IPS DF 19.7 (cell line): ENCODE data around the gene NIPBL.
"Not testable (repeated sequence)": the region's sequence is repeated elsewhere in the genome, so short reads cannot be mapped to it uniquely, and the experiment has no call there.

ENCODE experiments used
- DNase-seq: peaks from one replicate; pipeline ENCODE4 v3.0.0-alpha.2; 2013; ENCODE audit warnings: low read depth, low spot score

The NIPBL gene

DNA sequence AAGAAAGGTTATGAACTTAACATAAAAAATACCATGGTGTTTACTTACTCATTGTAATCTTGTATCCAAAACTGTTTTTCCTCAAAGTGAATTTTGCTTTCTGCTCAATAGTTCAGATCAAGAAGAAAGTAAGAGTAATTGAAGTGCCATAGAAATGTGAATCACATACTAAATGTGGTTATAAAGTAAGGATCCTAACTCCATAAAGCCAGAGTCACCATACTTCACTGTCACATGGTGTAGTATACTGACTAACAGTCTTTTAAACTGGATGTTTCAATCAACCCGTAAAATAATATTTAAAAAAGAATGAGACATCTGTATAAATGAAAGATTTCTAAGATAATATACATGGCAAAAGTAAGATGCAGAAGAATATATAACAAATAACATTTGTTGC lies 72.1 kb downstream of the NIPBL start:
- DNase-seq, result no peak

GRCh38 chr5:36949593-36949992 lies 73.0 kb downstream of the NIPBL start:
- DNase-seq, result no peak

DNA sequence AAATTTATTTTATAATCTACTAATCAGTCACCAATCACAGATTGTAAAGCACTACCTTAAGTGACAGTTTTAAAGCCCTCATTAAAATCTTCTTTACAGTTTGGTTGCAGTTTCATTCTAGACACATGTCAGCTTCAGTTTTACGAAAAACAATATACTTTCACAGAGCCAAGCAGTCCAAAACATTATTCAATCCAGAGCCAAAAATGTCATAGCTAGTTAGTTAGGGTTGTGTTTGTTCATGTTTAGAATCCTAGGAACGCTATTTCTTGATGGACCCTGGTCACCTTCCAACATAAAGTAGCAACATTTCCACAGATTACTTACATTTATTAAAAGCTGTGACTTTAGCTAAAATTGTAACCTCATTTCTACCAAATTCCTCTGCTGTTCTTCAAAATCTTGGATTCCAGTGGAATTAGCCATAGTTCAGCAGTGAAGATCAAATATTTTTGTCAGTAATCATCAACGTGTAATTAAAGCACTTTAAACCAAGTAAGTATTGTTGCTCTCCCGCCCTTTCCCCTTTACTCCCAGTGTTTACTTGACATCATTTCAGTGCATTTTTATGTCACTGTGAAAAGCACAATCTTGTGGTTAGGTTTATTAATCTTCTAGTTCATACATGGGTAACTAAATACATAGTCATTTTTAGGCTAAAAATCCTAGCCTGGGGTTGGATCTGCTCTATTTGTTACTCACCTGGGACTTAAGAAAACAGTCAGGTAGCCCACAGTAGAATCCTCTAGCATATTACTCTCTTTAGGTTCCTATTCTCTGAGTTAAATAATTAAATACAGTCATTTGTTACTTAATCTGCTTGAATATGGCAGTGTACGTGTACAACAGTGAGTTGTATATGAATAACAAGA lies 74.3 kb downstream of the NIPBL start:
- no peak for DNase-seq

GRCh38 chr5:36953043-36953442 lies 76.5 kb downstream of the NIPBL start:
- DNase-seq, result no peak

DNA sequence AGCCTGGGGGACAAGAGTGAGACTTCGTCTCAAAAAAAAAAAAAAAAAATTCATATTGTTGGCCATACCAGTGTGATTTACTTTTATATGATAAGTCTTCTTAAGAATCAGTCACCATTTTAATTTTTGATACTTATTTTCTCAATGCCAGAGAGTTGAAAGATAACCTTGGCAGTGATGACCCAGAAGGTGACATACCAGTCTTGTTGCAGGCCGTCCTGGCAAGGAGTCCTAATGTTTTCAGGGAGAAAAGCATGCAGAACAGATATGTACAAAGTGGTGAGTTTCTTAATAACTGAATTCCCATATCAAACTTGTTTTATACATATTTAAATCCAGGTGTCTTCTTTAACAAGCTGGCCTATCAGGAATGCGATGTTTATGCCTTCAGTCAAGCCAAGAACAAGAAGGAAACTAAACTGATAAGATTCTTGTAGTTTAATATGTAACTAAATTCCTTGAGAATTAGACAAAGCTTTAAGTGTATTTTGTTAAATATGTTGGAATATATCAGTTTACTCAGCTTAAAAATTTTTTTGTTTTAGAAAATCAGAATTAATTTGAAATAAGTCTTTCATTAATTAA lies 81.5 kb downstream of the NIPBL start:
- no peak for DNase-seq

GRCh38 chr5:36958612-36959011 lies 82.0 kb downstream of the NIPBL start:
- no peak for DNase-seq

GRCh38 chr5:36965179-36965578 lies 88.6 kb downstream of the NIPBL start:
- DNase-seq, result no peak

DNA sequence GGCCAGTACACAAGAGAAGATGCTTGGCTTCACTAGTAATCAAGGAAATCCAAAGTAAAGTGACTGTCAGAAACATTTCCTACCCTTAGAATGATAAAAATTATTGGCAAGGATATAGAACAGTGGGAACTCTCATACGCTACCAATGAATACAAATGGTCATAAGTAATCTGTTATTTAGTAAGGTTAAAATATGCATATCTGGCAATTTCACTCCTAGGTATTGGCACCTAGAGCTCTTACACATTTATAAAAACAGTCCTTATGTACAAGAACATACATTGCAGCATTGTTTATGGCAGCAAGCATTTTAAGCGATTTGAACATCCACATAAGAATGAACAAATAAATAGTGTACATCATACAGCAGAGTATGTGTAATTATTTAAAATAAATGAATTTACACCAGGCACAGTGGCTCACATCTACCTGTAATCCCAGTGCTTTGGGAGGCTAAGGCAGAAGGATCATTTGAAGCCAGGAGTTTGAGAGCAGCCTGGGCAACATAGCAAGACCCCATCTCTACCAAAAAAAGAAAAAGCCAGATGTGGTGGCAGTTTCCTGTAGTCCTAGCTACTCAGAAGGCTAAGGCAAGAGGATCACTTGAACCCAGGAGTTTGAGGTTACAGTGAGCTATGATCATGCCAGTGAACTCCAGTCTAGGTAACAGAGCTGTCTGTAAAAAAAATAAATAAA lies 93.3 kb downstream of the NIPBL start:
- DNase-seq, result no peak

GRCh38 chr5:36978196-36978595 lies 101.6 kb downstream of the NIPBL start:
- DNase-seq, result no peak

DNA sequence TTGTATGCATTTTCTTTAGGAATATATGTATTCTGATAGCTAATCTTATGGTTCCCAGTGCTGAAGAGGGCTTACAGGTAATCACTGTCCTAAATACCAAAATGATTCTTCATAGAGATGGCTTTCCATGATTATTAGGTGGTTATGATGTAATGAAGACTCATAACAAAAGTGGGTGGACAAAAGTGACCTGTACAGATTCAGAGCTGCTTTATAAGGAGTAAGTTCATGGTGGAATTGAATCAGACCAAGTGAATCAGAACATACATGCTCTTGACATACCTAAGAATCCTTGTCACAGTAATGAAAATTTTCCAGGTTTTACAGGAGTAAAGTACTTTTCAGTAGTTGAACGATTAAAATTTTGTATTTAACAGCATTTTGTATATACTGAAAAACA lies 105.6 kb downstream of the NIPBL start:
- DNase-seq, result no peak

DNA sequence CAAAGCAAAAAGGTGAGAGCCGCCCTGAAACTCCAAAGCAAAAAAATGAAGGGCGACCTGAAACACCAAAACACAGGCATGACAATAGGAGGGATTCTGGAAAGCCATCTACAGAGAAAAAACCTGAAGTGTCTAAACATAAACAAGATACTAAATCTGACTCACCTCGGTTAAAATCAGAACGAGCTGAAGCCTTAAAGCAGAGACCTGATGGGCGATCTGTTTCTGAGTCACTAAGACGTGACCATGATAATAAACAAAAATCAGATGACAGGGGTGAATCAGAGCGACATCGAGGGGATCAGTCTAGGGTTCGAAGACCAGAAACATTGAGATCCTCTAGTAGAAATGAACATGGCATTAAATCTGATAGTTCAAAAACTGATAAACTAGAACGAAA lies 108.8 kb downstream of the NIPBL start:
- DNase-seq, result no peak

- DNase-seq, result no peak
Observed at GRCh38 chr5:36988396-36988795, 111.8 kb downstream of the NIPBL start.

DNA sequence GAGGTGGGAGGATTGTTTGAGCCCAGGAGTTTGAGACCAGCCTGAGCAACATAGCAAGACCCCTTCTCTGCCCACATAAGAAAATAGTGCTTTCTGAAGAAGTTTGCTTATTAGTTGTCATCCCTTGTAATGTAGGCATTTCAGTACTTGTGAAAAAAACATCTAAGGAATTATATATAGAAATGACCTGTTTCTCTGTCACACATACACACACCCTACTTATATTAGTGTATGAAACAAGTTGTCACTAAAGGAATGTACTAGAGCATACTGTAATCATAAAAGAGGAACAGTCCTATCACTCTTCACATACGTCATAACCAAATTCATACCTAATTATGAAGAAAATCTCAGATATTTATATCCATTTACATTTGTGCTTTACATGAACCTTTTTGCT lies 122.0 kb downstream of the NIPBL start:
- DNase-seq, result no peak

- no peak for DNase-seq
Observed at GRCh38 chr5:37002176-37002751, 125.7 kb downstream of the NIPBL start.

GRCh38 chr5:37005252-37005651 lies 128.7 kb downstream of the NIPBL start:
- DNase-seq, result no peak

DNA sequence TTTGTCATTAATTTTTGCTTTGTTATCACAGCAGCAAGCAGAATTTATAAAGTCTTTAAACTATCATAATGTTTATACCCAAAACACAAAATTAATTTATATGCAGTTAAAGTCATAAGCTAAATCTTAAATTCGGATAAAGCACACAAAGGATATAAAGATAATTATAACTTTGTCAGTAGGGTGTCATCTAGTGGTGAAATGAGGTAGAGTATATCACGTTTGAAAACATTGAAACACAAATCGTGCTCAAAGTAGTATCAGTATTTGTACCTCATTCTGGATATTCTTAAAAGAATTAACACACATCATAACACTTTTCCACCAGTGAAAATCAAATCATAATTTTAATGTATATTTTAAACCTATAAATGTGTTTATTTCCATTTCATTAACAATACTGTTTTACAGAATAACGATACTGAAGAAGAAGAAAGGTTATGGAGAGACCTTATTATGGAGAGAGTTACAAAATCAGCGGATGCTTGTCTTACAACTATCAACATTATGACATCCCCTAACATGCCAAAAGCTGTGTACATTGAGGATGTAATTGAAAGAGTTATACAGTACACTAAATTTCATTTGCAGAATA lies 129.5 kb downstream of the NIPBL start:
- DNase-seq, result no peak

DNA sequence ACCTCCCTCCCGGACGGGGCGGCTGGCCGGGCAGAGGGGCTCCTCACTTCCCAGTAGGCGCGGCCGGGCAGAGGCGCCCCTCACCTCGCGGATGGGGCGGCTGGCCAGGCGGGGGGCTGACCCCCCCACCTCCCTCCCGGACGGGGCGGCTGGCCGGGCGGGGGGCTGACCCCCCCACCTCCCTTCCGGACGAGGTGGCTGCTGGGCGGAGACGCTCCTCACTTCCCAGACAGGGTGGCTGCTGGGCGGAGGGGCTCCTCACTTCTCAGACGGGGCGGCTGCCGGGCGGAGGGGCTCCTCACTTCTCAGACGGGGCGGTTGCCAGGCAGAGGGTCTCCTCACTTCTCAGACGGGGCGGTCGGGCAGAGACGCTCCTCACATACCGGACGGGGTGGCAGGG lies 136.6 kb downstream of the NIPBL start:
- not testable (repeated sequence) for DNase-seq

- no peak for DNase-seq
Observed at GRCh38 chr5:37014321-37014720, 137.8 kb downstream of the NIPBL start.

GRCh38 chr5:37015795-37016666 lies 139.5 kb downstream of the NIPBL start:
- DNase-seq, result no peak

- no peak for DNase-seq
Observed at GRCh38 chr5:37028910-37029309, 152.3 kb downstream of the NIPBL start.

DNA sequence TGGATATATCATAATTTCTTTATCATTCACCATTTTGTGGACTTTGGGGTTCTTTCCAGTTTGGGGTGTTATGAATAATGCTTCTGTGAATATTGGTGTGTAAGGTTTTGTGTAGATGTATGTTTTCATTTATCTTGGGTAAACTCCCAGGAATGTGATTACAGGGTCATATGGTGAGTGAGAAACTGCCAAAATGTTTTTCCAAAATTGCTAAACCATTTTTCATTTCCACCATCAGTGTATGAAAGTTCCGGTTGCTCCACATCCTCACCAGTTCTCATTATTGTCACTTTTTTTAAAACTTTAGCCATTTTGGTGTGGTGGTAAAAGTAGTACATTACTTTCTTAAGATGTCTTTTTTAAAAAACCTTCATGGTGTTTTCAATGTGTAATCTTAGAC lies 152.9 kb downstream of the NIPBL start:
- no peak for DNase-seq
